Mesenchymal stem cell (in vitro differentiated cells and primary cell): ENCODE results near the gene MFN2.
A peak's percentile ranks its signal among the peaks of the same experiment; 100 is the strongest.

Experiments used
- DNase-seq: peaks from one replicate; pipeline ENCODE4 v3.0.0-alpha.2; 2013
- H2AFZ ChIP-seq: one replicate; pipeline ENCODE4 v1.6.1; 2013; ENCODE audit warnings: low read depth, mild to moderate bottlenecking, control low read depth, inconsistent platforms, low read length, moderate library complexity
- H2AK5ac ChIP-seq: 2 replicates; pipeline ENCODE4 v1.6.1; 2013; ENCODE audit warnings: low read length, moderate library complexity, mild to moderate bottlenecking, inconsistent platforms; ENCODE audit not compliant: severe bottlenecking
- H2BK120ac ChIP-seq: one replicate; pipeline ENCODE4 v1.6.1; 2013; ENCODE audit warnings: low read depth, mild to moderate bottlenecking, inconsistent platforms, low read length, moderate library complexity
- H2BK12ac ChIP-seq, 2 experiments: one replicate each; pipeline ENCODE4 v1.6.1; 2013; ENCODE audit warnings: inconsistent platforms in 2 of 2, low read length in 2 of 2, mild to moderate bottlenecking in 2 of 2, moderate library complexity in 2 of 2, control low read depth in 1 of 2
- H2BK15ac ChIP-seq: one replicate; pipeline ENCODE4 v1.6.1; 2013; ENCODE audit warnings: mild to moderate bottlenecking, low read depth, inconsistent platforms; ENCODE audit not compliant: poor library complexity, severe bottlenecking
- H2BK5ac ChIP-seq: 2 replicates; pipeline ENCODE4 v1.6.1; 2013; ENCODE audit warnings: low read depth, mild to moderate bottlenecking, low read length, control low read depth, inconsistent platforms; ENCODE audit not compliant: poor library complexity, severe bottlenecking
- H3K14ac ChIP-seq, 2 experiments: one replicate each; pipeline ENCODE4 v1.6.1; 2013; ENCODE audit warnings: inconsistent platforms in 2 of 2, low read length in 2 of 2, control low read depth in 1 of 2, mild to moderate bottlenecking in 1 of 2, moderate library complexity in 1 of 2
- H3K18ac ChIP-seq, 2 experiments: one replicate each; pipeline ENCODE4 v1.6.1; 2013; ENCODE audit warnings: inconsistent platforms in 2 of 2, low read length in 2 of 2, control low read depth in 1 of 2, low read depth in 1 of 2, mild to moderate bottlenecking in 1 of 2
- H3K23ac ChIP-seq, 2 experiments: one replicate each; pipeline ENCODE4 v1.6.1; 2013; ENCODE audit warnings: inconsistent platforms in 2 of 2, low read length in 2 of 2, mild to moderate bottlenecking in 2 of 2, moderate library complexity in 2 of 2, control low read depth in 1 of 2
- H3K27ac ChIP-seq: 2 replicates; pipeline ENCODE4 v1.5.1; 2013; ENCODE audit warnings: mild to moderate bottlenecking, moderate library complexity, low read length, control low read depth, inconsistent platforms; ENCODE audit not compliant: poor library complexity, severe bottlenecking
- H3K27me3 ChIP-seq, 2 experiments: 2 replicates each; pipeline versions ENCODE4 v1.6.1 to v1.7.0; 2013; ENCODE audit warnings: low read length in 2 of 2, mild to moderate bottlenecking in 2 of 2, moderate library complexity in 2 of 2, control low read depth in 1 of 2, inconsistent platforms in 1 of 2; ENCODE audit not compliant: control insufficient read depth in 1 of 2, insufficient read depth in 1 of 2
- H3K36me3 ChIP-seq, 2 experiments: 2 replicates each; pipeline versions ENCODE4 v1.6.1 to v1.7.0; 2013; ENCODE audit warnings: low read length in 2 of 2, control low read depth in 1 of 2, inconsistent platforms in 1 of 2, low read depth in 1 of 2, mild to moderate bottlenecking in 1 of 2; ENCODE audit not compliant: insufficient read depth in 2 of 2, control insufficient read depth in 1 of 2
- H3K4ac ChIP-seq, 2 experiments: one replicate each; pipeline ENCODE4 v1.6.1; 2013; ENCODE audit warnings: inconsistent platforms in 2 of 2, low read length in 2 of 2, mild to moderate bottlenecking in 2 of 2, moderate library complexity in 2 of 2, control low read depth in 1 of 2, low read depth in 1 of 2
- H3K4me1 ChIP-seq: 2 replicates; pipeline ENCODE4 v1.6.1; 2013; ENCODE audit warnings: low read depth, low read length, control low read depth; ENCODE audit not compliant: control insufficient read depth, insufficient read depth
- H3K4me2 ChIP-seq: 2 replicates; pipeline ENCODE4 v1.6.1; 2013; ENCODE audit warnings: low read length, mild to moderate bottlenecking, inconsistent platforms; ENCODE audit not compliant: poor library complexity, severe bottlenecking
- H3K4me3 ChIP-seq, 2 experiments: 2 replicates each; pipeline versions ENCODE4 v1.5.1 to v1.7.0; 2013; ENCODE audit warnings: low read length in 2 of 2, mild to moderate bottlenecking in 2 of 2, control low read depth in 1 of 2, low read depth in 1 of 2; ENCODE audit not compliant: insufficient read depth in 1 of 2
- H3K79me1 ChIP-seq: replicated peaks from 2 replicates; pipeline ENCODE4 v1.6.1; 2013; ENCODE audit warnings: mild to moderate bottlenecking, control low read depth, low read length, inconsistent platforms; ENCODE audit not compliant: poor library complexity, severe bottlenecking
- H3K9ac ChIP-seq: 2 replicates; pipeline ENCODE4 v1.7.0; 2013; ENCODE audit warnings: mild to moderate bottlenecking, low read length, moderate library complexity
- H3K9me3 ChIP-seq: 2 replicates; pipeline ENCODE4 v1.7.0; 2013; ENCODE audit warnings: mild to moderate bottlenecking, low read length; ENCODE audit not compliant: control insufficient read depth
- H4K8ac ChIP-seq: one replicate; pipeline ENCODE4 v1.6.1; 2013; ENCODE audit warnings: inconsistent platforms, mild to moderate bottlenecking, low read length, moderate library complexity
- H4K91ac ChIP-seq: one replicate; pipeline ENCODE4 v1.6.1; 2013; ENCODE audit warnings: mild to moderate bottlenecking, low read length, inconsistent platforms
- WGBS: methylation state at CpG from one replicate; pipeline ENCODE4 v1.1.7; 2013; ENCODE audit warnings: mixed read lengths; 5-methylcytosine and 5-hydroxymethylcytosine counted together

Gene MFN2

GRCh38 chr1:11944358-11944931 lies 35.8 kb upstream of the MFN2 start:
- peaks cover 23% of the 10 kb centered on the region for H3K79me1 ChIP-seq
- no peak overlapping the region for H3K27ac ChIP-seq
- no peak overlapping the region for H2BK15ac ChIP-seq
- H3K4ac ChIP-seq: no peak overlapping the region
- no peak overlapping the region for H3K4me3 ChIP-seq
- no peak overlapping the region for H2AFZ ChIP-seq
- H3K14ac ChIP-seq: peak overlapping the region in 1 of 2 experiments; percentile 18
- no peak overlapping the region for H3K4me2 ChIP-seq
- no peak overlapping the region for H2AK5ac ChIP-seq
- peak overlapping the region in 1 of 2 experiments; percentile 57 for H2BK12ac ChIP-seq
- H3K36me3 ChIP-seq: peaks cover 23 to 61% of the 10 kb centered on the region in 2 experiments
- H2BK5ac ChIP-seq: no peak overlapping the region
- WGBS: 65% methylated on average over 12 of the region's 12 CpGs
- peak; percentile 61 for DNase-seq
- H3K23ac ChIP-seq: peak overlapping the region in 1 of 2 experiments; percentile 51
- H3K9ac ChIP-seq: no peak overlapping the region
- no peak overlapping the region for H4K8ac ChIP-seq
- peaks cover 6% of the 10 kb centered on the region for H3K9me3 ChIP-seq
- H3K18ac ChIP-seq: peak overlapping the region in 1 of 2 experiments; percentile 6
- no peak overlapping the region for H4K91ac ChIP-seq
- peaks cover 7% of the 10 kb centered on the region for H3K4me1 ChIP-seq
- H2BK120ac ChIP-seq: no peak overlapping the region
- H3K27me3 ChIP-seq: no peaks in the 10 kb centered on the region

GRCh38 chr1:11946647-11947046 lies 33.6 kb upstream of the MFN2 start:
- H3K18ac ChIP-seq: no peak overlapping the region
- H3K4ac ChIP-seq: no peak overlapping the region
- H3K23ac ChIP-seq: no peak overlapping the region
- no peak overlapping the region for H2AK5ac ChIP-seq
- no peak overlapping the region for H3K14ac ChIP-seq
- no peak overlapping the region for H2BK120ac ChIP-seq
- no peak overlapping the region for H3K9ac ChIP-seq
- peaks cover 6% of the 10 kb centered on the region for H3K9me3 ChIP-seq
- no peak overlapping the region for H2BK5ac ChIP-seq
- H3K4me2 ChIP-seq: no peak overlapping the region
- no peak overlapping the region for H2BK15ac ChIP-seq
- H3K79me1 ChIP-seq: peaks cover 8% of the 10 kb centered on the region
- H3K27me3 ChIP-seq: no peaks in the 10 kb centered on the region
- H3K4me1 ChIP-seq: peaks cover 7% of the 10 kb centered on the region
- DNase-seq: no peak
- no peak overlapping the region for H2AFZ ChIP-seq
- H3K36me3 ChIP-seq: peaks cover 36 to 67% of the 10 kb centered on the region in 2 experiments
- WGBS: 95% methylated on average over 3 of the region's 3 CpGs
- no peak overlapping the region for H2BK12ac ChIP-seq
- H3K4me3 ChIP-seq: no peak overlapping the region
- no peak overlapping the region for H4K8ac ChIP-seq
- H3K27ac ChIP-seq: no peak overlapping the region
- H4K91ac ChIP-seq: no peak overlapping the region

- Histone ChIP-seq H3K4me2 (no peak overlapping the region), H3K14ac (no peak overlapping the region), H3K9me3 (peaks cover 6% of the 10 kb centered on the region), H2AK5ac (no peak overlapping the region), H3K9ac (no peak overlapping the region), H2BK12ac (no peak overlapping the region), H4K91ac (no peak overlapping the region), H2AFZ (no peak overlapping the region), H3K4me1 (peaks cover 5% of the 10 kb centered on the region), H3K27me3 (no peaks in the 10 kb centered on the region), H3K36me3 (peaks cover 36 to 65% of the 10 kb centered on the region in 2 experiments), H3K27ac (no peak overlapping the region), H2BK5ac (no peak overlapping the region), H3K4me3 (no peak overlapping the region), H2BK120ac (no peak overlapping the region), H2BK15ac (no peak overlapping the region), H3K18ac (no peak overlapping the region), H3K4ac (no peak overlapping the region), H3K23ac (no peak overlapping the region), H4K8ac (peak overlapping the region; percentile 49), H3K79me1 (peaks cover 1% of the 10 kb centered on the region)
- WGBS: 96% methylated on average over 6 of the region's 6 CpGs
- no peak for DNase-seq
Observed at GRCh38 chr1:11948822-11949458, 31.3 kb upstream of the MFN2 start.

DNA sequence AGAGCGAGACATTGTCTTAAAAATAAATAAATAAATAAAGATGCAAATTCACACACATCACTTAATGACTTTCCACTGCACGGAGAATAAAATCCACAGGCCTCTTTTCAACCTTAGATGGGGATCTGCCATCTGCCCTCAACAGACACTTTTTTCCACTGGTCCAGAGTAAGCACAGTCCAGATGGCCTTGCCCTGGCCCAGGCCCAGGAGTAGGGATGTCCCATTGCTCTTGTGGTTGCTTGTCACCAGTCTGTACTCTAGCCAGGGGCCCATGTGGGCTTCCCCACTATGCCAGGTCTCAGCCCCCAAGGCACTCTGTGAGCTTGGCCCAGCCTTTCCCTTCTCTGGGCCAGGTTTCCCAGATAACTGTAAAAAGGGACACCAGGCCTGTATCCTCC lies 28.3 kb upstream of the MFN2 start:
- no peak overlapping the region for H2BK12ac ChIP-seq
- H2BK15ac ChIP-seq: no peak overlapping the region
- peaks cover 41 to 62% of the 10 kb centered on the region in 2 experiments for H3K36me3 ChIP-seq
- no peak overlapping the region for H2BK120ac ChIP-seq
- H3K14ac ChIP-seq: no peak overlapping the region
- H3K79me1 ChIP-seq: peaks cover 5% of the 10 kb centered on the region
- H3K4me1 ChIP-seq: no peaks in the 10 kb centered on the region
- H3K9me3 ChIP-seq: no peaks in the 10 kb centered on the region
- no peak overlapping the region for H2AK5ac ChIP-seq
- no peak overlapping the region for H3K4ac ChIP-seq
- no peak overlapping the region for H3K27ac ChIP-seq
- no peak overlapping the region for H4K91ac ChIP-seq
- H2AFZ ChIP-seq: no peak overlapping the region
- no peak overlapping the region for H3K18ac ChIP-seq
- H3K9ac ChIP-seq: no peak overlapping the region
- DNase-seq: no peak
- H3K4me2 ChIP-seq: no peak overlapping the region
- no peak overlapping the region for H2BK5ac ChIP-seq
- no peak overlapping the region for H3K23ac ChIP-seq
- no peaks in the 10 kb centered on the region for H3K27me3 ChIP-seq
- H4K8ac ChIP-seq: no peak overlapping the region
- H3K4me3 ChIP-seq: no peak overlapping the region
- 100% methylated on average over 1 of the region's 2 CpGs for WGBS
